Fibroblast of skin of back (primary cell): ENCODE results near the gene MRPL24.
A peak's percentile ranks its signal among the peaks of the same experiment; 100 is the strongest.

Experiments
- DNase-seq: peaks from one replicate; pipeline ENCODE4 v3.0.0-alpha.2; 2013

The MRPL24 gene

DNA sequence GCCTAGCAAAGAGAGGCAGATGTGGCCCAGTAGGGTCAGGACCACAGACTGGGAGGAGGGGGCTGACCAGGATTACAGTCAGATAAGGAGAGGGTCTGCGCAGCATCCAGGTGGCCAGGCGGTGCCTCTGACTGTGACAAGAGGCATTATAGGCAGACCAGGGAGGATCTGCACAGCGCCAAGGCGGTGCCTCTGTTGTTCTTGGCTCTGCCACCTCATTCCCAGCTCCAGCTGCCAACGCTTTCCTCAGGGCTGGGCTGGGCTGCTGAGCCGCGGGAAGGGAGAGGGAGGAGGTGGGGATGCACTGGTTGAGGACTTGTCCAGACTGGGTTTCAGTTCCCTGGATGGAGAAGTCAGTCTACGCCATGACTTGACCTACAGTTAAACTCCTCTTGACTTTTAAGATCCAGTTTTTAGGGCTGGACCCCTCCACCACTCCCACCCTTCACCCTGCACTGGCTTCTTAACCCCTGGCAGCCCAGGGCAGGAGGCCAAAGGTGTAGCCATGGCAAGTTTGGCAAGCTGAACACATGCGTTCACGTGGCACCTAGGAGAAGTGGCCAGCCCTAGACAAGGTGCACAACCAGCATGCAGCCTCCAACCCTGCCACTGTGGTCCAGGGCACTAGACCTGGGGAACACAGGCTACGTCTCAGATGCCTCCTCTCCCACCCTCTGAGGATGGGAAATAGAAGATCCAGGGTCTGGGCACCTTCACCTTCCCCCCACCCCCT lies 31.0 kb downstream of the MRPL24 start:
- DNase-seq = peak; percentile 83

DNA sequence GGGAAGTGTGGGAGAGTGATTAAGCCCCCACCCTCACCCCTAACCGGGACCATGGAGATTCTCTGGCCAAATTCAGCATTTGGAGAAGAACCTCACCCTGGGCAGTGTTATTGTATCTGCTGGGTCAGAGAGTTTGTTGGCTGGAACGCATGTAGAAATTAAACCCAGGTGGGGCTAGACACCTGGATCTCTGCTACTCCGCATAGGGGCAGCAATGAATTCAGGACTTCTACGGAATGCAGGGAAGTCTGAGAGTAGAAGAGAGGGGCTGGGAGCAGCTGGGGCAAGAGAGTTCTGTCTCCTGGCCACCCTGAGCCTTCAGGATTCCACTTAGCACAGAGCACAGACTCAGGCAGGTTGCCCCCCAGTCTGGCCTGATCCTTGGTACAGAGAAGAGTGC lies 31.9 kb downstream of the MRPL24 start:
- DNase-seq = no peak

DNA sequence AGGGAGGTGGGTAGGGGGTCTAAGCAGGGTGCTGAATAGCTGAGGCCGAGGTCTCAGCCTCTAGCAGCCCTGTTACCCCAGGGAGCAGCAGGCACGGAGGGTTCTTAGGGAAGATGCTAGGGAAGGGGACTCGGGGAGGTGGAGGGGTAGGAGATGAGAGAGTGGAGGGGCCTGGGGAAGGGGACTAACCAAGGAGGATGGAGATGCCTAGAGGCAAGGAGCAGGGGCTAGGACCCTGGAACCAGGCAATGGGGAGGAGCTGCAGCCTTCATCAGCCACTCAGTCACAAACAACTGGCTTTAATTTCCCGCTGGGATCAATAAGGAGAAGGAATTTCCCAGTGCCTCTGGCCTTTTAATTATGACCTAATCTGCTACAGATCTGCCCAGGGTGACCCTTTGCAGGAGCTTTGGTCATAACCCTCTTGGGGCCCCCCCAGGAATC lies 32.6 kb downstream of the MRPL24 start:
- no peak for DNase-seq

DNA sequence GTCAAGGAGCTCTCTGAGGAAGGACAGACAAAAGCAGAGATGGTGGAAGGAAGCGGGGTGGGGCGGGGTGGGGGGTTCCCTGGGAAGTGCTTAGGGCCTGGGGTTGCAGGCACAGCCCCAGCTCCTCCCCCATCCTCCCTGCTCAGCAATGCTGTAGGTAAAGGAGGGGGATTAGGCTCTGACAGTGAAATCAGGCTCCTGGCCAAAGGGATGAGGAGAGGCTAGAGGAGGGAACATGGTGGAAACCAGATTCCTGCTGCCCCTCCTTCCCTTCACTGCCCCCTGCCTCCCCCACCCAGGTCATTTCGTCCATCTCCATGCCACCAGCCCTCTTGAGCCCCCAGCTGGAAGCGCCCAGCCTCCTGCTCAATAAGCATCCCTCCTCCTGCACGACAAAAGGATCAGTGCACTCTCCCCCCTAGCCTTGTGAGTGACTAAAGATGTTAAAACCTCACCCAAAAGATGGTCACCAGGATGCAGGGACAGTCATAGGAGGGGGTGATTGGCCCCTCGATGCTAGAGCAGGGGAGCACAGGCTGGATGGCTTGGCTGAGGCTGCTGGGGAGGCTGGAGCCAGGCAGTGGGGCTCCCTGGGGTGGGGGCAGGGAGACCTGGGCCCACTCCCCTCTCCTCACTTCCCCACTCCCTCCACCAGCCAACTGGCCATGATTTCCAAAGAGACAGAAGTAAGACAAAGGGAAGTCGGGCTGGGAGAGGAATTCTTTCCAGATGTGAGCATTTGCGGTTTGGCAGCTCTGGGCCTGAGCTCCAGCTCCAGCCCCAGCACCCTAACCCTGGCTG lies 33.3 kb downstream of the MRPL24 start:
- peak; percentile 66 for DNase-seq

DNA sequence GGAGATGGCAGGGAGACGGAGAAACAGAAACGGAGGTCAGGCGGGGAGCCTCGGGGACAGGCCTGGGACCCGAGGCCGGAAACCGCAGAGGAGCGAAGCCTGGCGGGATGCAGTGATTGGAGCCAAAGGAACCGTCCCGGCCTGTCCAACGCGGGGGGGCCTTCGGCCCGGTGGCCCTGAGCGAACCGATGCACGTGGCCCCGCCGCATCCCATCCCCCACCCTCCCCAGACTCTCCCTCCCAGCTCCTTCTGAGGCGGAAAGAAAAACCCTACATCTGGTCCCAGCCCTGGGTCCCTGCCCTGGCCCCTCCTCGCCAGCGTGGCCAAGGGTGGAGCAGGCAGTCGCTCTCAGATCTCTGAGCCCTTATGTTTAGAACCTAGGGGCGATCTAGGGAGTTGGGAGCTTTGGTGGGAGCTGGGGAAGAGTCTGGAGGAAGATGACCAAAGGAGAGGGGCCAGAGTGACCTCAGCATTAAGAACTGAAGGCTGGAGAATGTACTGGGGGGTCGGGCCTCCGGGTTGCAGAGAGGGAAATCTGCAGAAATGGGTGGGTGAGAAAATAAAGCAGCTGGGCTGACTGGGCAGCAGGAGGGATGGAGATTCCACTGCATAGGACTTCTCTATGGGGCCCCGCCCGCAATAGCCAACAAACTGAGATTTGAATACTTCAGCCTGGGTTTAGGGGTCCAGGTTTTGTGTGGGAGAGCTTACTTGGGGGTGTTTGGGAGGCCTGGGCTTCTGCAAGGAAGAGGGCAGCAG lies 34.1 kb downstream of the MRPL24 start:
- DNase-seq = peak; percentile 57

DNA sequence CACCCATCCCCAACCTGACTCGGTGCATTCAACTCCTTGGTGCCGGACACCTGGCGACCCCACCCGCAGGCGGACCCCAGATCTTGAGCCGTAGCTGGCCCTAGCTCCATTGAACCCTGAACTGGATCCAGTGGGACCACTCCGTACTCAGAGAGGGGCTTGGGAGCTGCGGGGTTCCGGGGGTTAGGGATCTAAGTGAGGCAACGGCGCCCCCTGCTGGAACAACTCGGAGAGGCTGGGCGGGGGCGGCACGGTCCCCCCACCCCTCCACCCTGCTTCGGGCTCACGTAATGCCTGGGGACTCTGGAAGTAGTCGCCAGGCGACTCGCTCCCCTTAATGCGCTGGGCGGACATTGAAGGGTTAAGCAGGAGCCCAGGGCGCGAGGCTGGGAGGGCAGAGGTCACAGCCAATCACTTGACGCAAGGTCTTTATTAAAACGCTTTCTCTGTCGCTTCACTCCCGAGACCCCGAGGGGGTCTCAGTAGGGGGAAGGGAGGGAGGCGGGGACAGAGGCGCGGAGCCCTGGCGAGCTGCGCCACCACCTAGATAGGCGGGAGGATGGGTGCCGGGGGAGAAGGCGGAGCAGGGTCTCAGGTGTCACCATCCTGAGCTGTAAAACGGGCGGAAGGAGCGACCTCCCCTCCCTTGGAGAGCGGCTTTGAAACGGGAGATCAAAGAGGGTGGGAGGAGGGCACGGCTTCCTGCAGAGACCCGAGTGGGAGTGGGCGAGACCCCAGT lies 34.8 kb downstream of the MRPL24 start:
- DNase-seq = peak; percentile 43

DNA sequence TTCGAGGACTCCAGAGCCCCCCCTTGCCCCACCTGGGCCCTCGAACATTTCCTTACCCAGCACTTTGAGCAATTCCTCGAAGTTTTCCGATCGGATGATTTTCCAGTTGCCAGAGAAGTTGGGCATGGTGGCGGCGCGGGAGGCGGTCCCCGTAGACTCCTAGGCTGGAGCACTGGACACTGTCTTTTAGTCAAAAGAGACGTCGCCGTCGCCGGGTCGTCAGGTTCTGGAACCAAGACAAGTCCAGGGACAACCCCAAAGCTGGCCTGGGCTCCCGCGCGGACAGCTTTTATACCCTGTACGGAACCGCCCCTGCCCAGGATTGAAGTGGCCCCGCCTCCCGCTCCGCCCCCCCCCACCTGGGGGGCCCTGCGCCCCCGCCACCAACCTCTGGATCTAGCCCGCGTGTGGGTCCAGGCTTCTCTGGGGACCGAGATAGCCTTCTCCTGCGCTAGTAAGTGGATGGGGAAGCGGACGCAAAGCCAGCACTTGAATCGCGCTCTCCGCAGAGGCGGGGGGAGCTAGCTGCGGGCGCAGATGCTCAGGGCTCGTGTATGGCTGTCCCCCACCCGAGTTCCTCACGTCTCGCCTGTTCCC lies 35.5 kb downstream of the MRPL24 start, which contains the start of gene CRABP2:
TSS of gene CRABP2 (minus strand) at position 263 of the 597 bp plus-strand sequence. CDS start at position 126, 137 bp downstream.
- DNase-seq = no peak

DNA sequence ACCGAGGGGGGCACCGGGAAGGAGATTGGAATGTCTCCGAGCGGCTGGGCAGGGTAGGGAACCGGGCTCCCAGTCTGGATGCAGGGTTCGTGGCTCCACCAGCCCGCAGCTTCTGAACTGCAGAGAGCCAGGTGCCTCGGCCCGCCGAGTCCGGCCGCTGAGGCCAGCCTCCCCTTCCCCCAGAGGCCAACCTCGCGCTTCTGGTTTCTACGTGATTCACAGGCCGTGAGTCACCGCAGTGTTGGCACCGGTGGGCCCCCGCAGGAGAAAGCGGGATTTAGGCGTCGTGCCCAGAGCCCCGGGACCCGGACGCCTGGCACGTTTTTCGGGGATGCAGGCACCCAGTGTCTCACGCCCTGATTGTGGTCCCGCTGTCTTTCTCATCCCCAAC lies 36.0 kb downstream of the MRPL24 start:
- DNase-seq = peak; percentile 75

DNA sequence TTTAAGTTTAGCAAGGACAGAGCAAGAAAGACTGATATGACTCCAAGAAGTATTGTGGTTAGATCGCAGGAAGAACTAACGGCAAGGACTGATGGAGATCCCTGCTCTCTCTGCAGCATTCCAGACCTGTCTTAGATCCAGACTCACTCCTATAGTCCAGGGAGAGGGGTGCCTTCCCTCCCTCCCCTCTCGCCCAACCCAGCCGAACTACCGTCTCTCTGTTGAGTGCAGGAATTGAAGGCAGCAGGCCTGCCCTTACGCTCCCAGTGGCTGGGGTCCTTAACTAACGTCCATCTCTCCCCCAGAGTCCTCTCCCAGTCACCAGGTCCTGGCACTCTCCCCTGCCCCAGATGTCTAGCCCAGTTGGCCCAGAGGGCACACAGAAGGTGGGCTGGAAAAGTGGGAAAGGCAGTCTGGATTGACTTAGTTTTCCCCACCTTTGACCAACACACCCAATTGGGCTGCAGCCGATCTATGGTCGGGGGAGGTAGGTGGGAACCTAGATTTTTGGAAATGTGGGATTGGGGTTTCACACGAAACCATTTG lies 36.6 kb downstream of the MRPL24 start:
- no peak for DNase-seq

DNA sequence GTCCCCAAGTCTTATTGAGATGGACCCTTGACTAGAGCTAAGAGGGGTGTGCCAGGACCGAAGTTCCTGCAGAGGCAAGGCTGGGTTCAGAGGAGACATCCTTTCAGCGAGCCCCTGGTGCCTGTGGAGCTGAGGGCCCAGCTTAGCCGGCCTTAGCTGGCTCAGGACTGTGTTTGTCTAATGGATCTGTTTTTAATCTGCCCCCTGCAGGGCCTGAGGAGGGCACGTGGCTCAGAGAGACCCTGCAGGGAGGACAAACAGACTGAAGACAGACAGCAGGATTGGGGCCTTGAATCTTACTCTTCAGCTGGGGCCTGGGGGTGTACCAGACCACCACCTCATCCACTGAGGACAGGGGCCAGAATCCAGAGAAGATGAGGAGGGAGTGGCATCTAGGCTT lies 37.1 kb downstream of the MRPL24 start:
- DNase-seq = peak; percentile 50

DNA sequence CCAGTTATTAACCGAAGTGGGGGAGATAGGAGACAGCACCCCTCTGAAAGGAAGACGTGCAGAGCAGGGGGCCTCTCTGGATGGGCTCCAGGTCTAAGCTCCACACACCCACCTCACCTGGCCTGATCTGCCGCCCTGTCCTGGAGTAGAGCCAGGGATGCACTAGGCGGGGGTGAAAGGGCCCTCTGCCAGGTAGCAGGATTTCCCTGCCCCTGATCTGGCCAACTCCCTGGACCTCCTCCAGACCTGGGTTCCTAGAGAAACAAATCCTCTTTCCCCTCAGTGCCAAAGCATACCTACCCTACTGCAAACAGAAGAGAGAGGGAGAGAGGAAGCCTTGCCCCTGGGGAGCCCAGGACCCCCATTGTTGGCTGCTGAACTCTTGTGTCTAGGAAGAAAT lies 37.6 kb downstream of the MRPL24 start:
- no peak for DNase-seq

DNA sequence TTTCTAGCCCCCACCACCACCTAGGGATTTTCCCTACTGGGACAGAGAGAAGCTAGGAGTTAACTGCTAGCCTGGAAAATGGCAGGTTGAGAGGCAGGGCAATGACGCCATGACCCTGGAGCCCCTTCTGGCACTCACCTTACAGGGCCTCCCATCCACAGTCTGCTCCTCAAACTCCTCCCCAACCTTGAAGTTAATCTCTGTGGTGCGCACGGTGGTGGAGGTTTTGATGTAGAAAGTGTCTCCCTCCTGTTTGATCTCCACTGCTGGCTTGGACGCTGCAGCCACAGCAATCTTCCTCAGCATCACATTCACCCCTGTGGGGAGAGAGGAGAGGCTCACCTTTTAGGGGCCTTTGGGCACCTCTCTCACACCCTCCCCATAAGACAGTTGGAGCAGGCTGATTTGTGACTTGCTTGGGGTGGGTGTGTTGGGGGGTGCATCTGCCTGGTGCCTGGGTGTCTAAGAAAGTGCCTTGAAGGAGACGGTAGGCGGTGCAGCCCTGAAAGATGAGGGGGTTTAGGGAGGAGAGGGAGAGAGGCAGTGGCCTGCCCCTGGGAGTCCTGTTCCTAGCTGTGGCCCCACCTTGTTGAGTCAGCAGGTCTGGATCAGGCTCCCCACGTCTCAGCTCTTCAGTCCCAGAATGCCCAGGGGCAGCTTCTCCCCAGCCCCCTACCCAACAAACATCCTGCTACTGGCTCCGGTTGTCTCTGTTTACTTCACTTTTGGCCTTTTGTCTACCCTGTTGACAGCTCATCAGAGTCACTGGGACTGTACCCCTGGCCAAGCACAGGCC lies 40.0 kb downstream of the MRPL24 start:
- no peak for DNase-seq

DNA sequence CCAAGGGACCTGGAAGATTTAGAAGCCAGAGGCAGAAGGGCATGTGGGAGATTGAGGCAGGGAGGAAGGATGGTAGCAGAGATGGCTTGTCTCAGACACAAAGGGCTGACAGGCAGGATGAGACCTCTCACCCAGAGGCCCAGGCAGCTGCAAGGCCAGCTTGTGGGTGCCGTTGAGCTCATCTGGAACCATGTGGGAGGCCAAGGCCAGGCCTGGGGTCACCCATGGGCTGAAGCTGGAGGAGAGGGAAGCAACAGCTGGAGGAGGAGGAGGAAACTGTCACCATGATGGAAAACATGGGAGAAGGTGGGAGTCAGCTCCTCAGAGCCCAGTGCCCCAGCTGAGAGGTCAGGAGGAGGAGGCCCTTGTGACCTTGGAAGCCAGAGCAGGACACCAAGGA lies 41.9 kb downstream of the MRPL24 start:
- DNase-seq = no peak

DNA sequence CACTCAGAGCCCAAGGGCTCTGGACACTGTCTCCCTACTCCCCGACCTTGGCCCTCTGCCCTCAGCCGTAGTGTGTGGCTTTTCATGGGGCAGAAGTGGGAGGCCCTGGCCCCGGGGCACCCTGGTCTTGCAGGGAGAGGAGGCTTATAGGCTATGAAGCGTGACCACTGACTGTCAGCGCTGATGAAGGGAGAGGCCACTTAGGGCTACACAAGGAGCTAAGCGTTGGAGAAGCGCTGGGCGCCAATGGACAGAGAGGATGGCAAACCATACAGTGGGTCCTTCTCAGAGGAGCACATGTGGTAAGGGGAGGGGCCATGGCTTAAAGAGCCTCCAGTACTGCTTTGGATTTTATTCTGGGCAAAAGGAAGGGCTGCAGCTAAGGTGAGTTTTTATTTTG lies 43.4 kb downstream of the MRPL24 start:
- DNase-seq = no peak

DNA sequence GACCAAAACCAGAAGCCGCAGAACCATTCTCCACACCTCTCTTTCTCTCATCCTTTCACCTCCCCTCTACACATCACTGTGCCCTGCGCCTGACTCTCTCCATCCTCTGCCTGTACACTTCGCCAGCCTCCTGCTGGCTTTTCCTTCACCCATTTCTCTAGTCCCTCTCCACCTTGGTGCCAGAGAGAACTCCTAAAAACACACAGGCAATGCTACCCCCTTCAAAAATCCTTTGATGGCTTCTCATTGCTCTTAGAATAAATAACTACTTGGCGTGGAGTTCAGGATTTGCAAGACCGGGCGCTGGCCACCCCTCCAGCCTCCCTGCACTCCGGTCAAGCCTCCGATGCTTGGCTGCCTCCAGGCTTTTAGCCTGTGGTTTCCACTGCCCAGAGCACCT lies 44.1 kb downstream of the MRPL24 start:
- DNase-seq = no peak

DNA sequence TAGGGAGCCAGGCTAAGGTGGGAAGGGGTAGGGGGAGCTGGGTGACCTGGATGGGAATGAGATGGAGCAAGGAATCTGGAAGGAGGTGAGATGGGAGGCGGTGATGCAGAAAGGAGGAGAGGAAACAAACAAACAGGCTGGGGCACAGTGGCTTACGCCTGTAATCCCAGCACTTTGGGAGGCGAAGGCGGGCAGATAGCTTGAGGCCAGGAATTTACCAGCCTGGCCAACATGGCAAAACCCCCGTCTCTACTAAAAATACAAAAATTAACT lies 46.3 kb downstream of the MRPL24 start:
- DNase-seq = no peak

DNA sequence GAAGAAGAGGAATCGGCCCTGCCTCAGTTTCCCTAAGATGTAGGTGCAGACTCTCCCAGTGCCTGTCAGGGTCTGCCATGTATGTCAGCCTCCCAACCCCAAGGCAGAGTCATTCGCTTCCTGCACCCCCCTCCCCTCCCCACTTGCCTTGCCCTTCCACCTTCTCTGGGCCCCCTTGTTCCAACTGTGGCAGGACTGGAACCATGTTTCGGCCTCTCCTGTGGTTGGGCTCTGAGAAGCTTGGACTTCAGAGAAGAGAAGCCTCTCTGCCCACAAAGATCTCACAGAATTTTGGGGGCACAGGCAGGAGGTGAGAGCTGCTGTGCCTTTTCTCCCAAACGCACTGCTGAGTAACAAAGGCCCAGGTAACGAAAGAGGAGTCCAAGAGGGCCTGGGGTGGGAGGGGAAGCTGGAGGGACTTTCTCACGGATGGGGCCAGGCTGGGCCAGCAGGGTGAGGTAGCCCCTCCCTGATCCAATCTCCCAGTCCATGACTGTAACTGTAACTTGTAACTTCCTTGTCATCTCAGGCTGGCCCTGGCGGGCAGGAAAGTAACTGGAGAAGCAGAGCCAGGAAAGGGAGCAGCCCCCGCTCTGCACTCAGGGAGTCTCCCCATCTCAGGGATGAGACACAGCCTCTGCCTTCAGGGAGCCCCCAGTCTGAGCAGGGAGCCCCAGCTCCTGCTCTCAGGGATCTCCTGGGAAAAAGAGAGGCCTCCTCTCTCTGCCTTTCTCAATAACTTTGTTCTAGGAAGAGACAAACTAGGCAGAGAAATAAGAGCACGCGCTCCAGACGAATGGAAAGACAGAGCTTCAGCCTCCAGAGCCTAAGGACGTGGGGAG lies 46.8 kb downstream of the MRPL24 start:
- no peak for DNase-seq

DNA sequence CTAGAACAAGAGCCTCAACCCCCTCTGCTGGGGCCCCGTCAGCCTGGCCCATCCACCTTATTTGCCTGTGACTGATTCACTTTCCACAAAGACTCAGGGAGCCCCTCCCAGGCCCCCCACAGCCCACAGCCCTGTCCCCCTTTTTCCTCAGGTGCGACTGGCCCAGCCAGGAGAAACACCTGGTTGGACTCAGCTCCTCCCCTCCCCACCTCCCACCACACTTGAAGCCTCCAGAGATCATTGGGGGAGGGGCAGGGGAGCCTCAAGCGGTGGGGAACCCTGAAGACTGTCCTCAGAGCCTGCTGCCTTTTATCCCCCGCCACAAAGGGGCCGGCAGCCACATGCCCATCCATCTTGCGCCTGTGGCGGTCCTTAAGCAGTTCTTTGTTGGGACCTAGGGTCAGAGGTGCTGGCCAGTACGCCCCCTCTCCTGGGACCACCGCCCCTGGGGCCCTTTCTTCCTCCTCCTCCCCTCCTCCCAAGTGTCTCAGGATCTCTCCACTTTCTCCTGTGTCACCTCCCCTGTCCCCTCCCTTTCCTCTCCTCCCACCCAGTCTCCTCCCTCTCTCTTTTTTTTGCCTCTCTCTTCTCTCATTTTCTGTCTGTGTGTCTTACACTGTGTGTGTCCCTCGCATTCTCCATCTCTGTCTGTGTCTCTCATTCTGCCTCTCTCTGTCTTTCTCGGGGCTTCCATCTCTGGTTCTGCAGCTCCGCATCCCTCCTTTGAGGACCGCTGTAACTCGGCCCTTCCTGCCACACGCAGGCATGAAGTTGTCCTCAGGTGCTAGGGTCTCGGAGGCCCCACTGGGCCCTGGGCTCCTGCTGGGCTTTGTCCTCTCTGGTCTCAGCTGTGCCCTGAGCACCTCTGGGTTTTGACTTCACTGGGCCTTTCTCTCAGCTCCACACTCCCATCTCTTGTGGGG lies 47.7 kb downstream of the MRPL24 start:
- no peak for DNase-seq

DNA sequence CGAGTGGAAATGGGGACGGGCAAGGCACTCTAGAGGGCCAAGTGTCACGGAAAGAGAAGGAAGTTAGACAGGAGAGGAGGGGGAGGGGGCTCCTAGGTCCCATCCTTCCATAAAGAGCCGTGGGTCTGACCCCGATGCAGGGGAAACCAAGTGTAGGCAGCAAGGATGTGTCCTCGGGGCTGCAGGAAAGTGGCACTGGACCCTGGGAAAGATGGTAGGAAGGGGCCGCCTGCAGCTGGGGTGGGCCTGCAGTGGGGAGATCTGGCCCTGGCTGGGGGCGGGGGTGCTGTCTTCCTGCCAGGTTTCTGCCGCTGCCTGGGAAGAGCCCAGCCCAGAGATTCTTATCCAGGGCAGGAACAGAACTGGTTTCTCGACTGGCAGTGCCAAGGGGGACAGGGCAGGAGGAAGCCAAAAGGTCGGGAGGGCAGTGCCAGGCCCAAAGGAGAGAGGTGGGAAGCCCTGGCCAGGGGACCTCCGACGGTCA lies 48.4 kb downstream of the MRPL24 start:
- DNase-seq = no peak
